ENCODE data around the gene TMEM236. TPM values are rescaled to one million over a fixed set of nuclear protein-coding genes. Genes with fewer than 3 reads are reported as not detected.

Gene TMEM236
- total and polyA plus RNA-seq, 2 of the 4 experiments (the other 2 are of a cell fraction): not detected

GRCh38 chr10:17831896-17832295, 79.9 kb downstream of the TMEM236 start:
- Histone ChIP-seq H2AK5ac (ENCODE audit: low read depth, low read length) (no peak overlapping the region), H2BK120ac (ENCODE audit: low read depth, low read length) (no peak overlapping the region), H2BK15ac (ENCODE audit: low read depth, low read length) (no peak overlapping the region), H3K18ac (ENCODE audit: low read depth, low read length) (no peak overlapping the region), H3K9me3 (ENCODE audit: control insufficient read depth, insufficient read depth, low read length) (no peaks in the 10 kb centered on the region), H3K14ac (replicated peaks; ENCODE audit: low read depth, low read length) (no peak overlapping the region), H2BK20ac (ENCODE audit: low read depth, low read length) (no peak overlapping the region), H3K23ac (ENCODE audit: low read depth, low read length) (no peak overlapping the region), H4K8ac (ENCODE audit: low read depth in 2 of 2, low read length in 2 of 2) (no peak overlapping the region), H3K4ac (ENCODE audit: low read depth, low read length) (no peak overlapping the region), H3K9me1 (ENCODE audit: insufficient read depth, low read length) (0 out of 2 replicates have a peak, but pooled peaks cover 6% of the 10 kb centered on the region), H3K4me1 (ENCODE audit: control insufficient read depth, insufficient read depth, low read length) (peaks cover 6% of the 10 kb centered on the region), H3K36me3 (ENCODE audit: control insufficient read depth, insufficient read depth, low read length) (no peaks in the 10 kb centered on the region), H3K27me3 (ENCODE audit: control insufficient read depth, insufficient read depth, low read length) (peaks cover 6% of the 10 kb centered on the region), H3K56ac (ENCODE audit: extremely low read depth, insufficient read depth, low read length) (no peak overlapping the region), H4K91ac (ENCODE audit: insufficient read depth, low read depth, low read length) (no peak overlapping the region), H2AK9ac (replicated peaks; ENCODE audit: low read depth, low read length, poor library complexity) (no peak overlapping the region), H2BK5ac (ENCODE audit: low read depth, low read length, poor library complexity, severe bottlenecking) (no peak overlapping the region), H3K4me2 (ENCODE audit: low read depth, low read length) (no peak overlapping the region), H2AFZ (replicated peaks; ENCODE audit: low read length, poor library complexity) (no peak overlapping the region), H3K4me3 (ENCODE audit: insufficient read depth, low read depth, low read length) (no peak overlapping the region), H3K79me1 (ENCODE audit: low read depth in 1 of 2, low read length in 2 of 2) (no peaks in the 10 kb centered on the region), H4K5ac (ENCODE audit: low read depth, low read length) (no peak overlapping the region), H3K27ac (ENCODE audit: insufficient read depth, low read length) (no peak overlapping the region), H4K20me1 (ENCODE audit: insufficient read depth, low read length) (no peaks in the 10 kb centered on the region), H3K9ac (ENCODE audit: low read depth, low read length) (no peak overlapping the region)
- intact Hi-C loops (cut with micrococcal nuclease): no loop called here
- TF ChIP-seq FOS (IDR thresholded peaks at IDR 0.05; ENCODE audit: low read depth, low read length) (no peak), BHLHE40 (IDR thresholded peaks at IDR 0.05; ENCODE audit: low read depth, low read length) (no peak), MAFK (IDR thresholded peaks at IDR 0.05; ENCODE audit: low read depth, low read length) (no peak), RAD21 (IDR thresholded peaks at IDR 0.05; ENCODE audit: low read length) (no peak)
- ChIA-PET CTCF (no interaction called here), POLR2A (ENCODE audit: unreplicated experiment) (no interaction called here)
- BruUV-seq (replicated peaks): no TSS peak
- WGBS, 2 experiments (ENCODE audit: extremely low coverage in 2 of 2, insufficient read length in 1 of 2): 92% methylated on average over 4 of the region's 6 CpGs; no CpG with 5 or more reads in 1 of the 2 experiments
- in situ Hi-C loops (cut with MboI; ENCODE audit: low sequenced_read_pairs): no loop called here
- ATAC-seq (ENCODE audit: low read depth) (no peak), DNase-seq (no peak)
- dilution Hi-C loops (cut with HindIII; ENCODE audit: low sequenced_read_pairs, unreplicated experiment): no loop called here
